ENCODE measurements around the gene CCDC102A. TPM values are rescaled to one million over a fixed set of nuclear protein-coding genes. Genes with fewer than 3 reads are reported as not detected.

Gene CCDC102A
- total RNA-seq, 1 donor from 2014 or later: 11.3 TPM

DNA sequence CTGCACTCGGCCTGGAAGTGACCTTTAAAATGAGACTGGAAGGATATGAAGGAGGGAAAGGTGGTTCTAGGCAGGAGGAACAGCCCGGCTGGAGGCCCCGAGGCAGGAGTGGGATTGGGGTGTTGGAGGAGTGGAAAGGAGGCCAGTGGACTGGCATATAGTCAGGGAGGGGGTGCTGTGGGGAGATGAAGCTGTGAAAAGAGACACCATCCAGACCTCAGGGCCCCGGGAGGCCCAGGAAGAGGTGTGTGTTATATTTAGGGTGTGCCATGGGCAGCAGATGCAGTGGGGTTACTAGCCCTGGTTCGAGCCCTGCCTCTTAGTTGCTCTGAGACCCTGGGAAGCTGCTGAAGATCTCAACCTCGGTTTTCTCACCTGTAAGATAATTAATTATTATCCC, 31.2 kb downstream of the CCDC102A start:
- DNase-seq: no peak
- TF ChIP-seq, protein P1, sequence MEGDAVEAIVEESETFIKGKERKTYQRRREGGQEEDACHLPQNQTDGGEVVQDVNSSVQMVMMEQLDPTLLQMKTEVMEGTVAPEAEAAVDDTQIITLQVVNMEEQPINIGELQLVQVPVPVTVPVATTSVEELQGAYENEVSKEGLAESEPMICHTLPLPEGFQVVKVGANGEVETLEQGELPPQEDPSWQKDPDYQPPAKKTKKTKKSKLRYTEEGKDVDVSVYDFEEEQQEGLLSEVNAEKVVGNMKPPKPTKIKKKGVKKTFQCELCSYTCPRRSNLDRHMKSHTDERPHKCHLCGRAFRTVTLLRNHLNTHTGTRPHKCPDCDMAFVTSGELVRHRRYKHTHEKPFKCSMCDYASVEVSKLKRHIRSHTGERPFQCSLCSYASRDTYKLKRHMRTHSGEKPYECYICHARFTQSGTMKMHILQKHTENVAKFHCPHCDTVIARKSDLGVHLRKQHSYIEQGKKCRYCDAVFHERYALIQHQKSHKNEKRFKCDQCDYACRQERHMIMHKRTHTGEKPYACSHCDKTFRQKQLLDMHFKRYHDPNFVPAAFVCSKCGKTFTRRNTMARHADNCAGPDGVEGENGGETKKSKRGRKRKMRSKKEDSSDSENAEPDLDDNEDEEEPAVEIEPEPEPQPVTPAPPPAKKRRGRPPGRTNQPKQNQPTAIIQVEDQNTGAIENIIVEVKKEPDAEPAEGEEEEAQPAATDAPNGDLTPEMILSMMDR (IDR thresholded peaks at IDR 0.05; ENCODE audit: borderline replicate concordance): no peak

DNA sequence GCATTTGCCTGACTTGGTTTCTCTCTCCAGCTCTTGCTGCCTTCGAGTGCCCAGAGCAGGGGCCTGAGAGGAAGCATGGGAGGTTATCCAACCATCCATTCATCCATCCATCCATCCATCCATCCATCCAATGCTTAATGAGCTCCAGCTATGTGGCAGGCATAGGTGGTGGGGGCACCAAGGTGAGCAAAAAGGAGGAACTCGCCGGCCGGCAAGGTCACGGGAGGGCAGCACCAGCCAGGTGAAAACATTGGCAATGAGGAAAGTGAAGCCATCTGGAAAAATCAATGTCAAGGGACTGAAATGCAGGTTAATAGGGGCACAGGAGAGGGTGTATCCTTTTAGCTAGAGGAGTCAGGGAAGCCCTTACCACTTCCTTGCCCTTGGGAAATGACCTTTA, 31.9 kb downstream of the CCDC102A start:
- Histone ChIP-seq H3K27ac (replicated peaks) (no peak overlapping the region), H3K9me3 (replicated peaks) (no peaks in the 10 kb centered on the region), H3K4me1 (no peaks in the 10 kb centered on the region), H3K36me3 (no peaks in the 10 kb centered on the region), H3K4me3 (no peak overlapping the region), H3K27me3 (ENCODE audit: low read depth) (no peaks in the 10 kb centered on the region)
- TF ChIP-seq, protein P1 (IDR thresholded peaks at IDR 0.05; ENCODE audit: borderline replicate concordance): no peak
- DNase-seq: no peak
- intact Hi-C loops (cut with micrococcal nuclease): no loop called here

More for the DNA sequence above, 31.2 kb downstream of the CCDC102A start:
- H3K4me1 ChIP-seq: no peaks in the 10 kb centered on the region
- H3K36me3 ChIP-seq: no peaks in the 10 kb centered on the region
- no peaks in the 10 kb centered on the region for H3K9me3 ChIP-seq (replicated peaks)
- intact Hi-C loops (cut with micrococcal nuclease): no loop called here
- H3K27ac ChIP-seq (replicated peaks): no peak overlapping the region
- no peaks in the 10 kb centered on the region for H3K27me3 ChIP-seq (ENCODE audit: low read depth)
- H3K4me3 ChIP-seq: no peak overlapping the region

DNA sequence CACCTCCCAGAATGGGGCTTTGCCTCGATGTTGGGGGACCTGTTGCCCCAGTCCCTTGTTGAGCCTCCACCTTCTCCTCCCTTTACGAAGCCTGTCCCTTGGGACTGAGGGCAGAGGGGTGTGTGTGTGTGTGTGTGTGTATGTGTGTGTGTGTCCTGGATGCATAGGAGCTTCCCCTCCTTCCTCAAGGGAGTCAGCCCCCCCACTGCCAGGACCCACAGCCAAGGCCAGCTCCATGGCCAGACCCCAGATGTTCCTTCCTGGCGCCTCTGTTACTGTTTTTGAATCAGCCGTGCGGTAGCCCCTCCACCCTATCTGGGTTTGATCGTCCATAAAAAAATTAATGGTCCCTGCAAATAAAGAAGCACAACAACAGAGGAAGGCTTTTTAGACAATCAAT, 32.4 kb downstream of the CCDC102A start:
- H3K27me3 ChIP-seq (ENCODE audit: low read depth): no peaks in the 10 kb centered on the region
- no peaks in the 10 kb centered on the region for H3K36me3 ChIP-seq
- no peak overlapping the region for H3K27ac ChIP-seq (replicated peaks)
- no peaks in the 10 kb centered on the region for H3K4me1 ChIP-seq
- no peak for DNase-seq
- intact Hi-C loops (cut with micrococcal nuclease): no loop called here
- no peaks in the 10 kb centered on the region for H3K9me3 ChIP-seq (replicated peaks)
- H3K4me3 ChIP-seq: no peak overlapping the region
- TF ChIP-seq, protein P1 (IDR thresholded peaks at IDR 0.05; ENCODE audit: borderline replicate concordance): no peak

DNA sequence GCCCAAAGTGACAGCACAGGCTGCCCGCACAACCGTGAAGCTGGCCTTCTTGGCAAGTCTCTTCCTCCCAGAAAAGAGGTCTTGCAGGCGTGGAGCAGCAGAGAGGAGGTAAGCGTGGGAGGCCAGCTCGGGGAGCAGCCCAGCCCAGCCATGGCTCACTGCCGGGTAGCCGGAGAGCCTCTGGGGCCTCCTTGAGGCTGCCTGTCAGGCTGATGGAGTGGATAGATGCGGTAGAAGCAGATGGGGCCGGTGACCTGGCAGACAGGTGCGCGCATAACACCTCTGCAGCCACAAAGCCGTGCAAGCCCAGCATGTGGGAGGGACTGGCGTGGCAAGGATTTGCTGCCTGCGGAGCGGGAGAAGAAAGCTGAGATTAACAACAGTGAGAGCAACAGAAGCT, 33.0 kb downstream of the CCDC102A start:
- Histone ChIP-seq H3K4me1 (no peaks in the 10 kb centered on the region), H3K36me3 (no peaks in the 10 kb centered on the region), H3K9me3 (replicated peaks) (no peaks in the 10 kb centered on the region), H3K4me3 (no peak overlapping the region), H3K27me3 (ENCODE audit: low read depth) (no peaks in the 10 kb centered on the region), H3K27ac (replicated peaks) (no peak overlapping the region)
- TF ChIP-seq, protein P1 (IDR thresholded peaks at IDR 0.05; ENCODE audit: borderline replicate concordance): no peak
- DNase-seq: no peak
- intact Hi-C loops (cut with micrococcal nuclease): no loop called here

DNA sequence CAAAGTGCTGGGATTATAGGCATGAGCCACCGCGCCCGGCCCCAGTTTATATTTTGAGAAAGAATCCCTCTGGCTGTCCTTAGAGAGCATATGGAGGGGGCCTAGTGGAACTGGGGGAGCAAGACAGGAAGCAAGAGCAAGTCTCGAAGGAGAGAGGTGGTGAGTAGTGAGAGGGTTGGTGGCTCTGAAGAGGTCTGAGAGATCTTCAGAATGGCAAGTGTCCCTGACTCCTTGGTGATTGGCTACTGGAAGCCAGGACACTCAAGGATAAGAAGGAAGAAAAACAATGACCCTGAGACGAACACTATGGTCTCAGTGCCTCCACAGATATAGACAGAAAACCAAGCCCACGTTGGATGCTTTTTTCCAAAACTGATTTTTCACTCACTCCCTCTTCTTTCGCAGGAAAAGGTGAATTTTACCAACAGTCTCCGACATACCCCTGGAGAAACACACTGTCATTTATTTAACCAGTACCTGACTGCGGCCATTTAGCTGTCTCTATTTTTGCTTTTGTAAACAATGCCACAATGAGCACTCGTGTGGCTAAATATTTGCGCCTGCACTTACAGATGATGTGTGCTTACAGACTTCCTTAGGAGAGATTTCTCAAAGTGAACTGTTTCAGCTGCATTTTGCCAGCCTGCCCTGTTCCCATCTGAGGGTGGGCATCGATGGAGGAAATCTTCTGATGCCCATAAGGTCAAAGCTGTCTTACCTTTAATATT, 34.2 kb downstream of the CCDC102A start:
- DNase-seq: no peak
- H3K9me3 ChIP-seq (replicated peaks): no peaks in the 10 kb centered on the region

More for the DNA sequence above, 34.2 kb downstream of the CCDC102A start:
- intact Hi-C loops (cut with micrococcal nuclease): no loop called here
- no peak overlapping the region for H3K4me3 ChIP-seq
- H3K27me3 ChIP-seq (ENCODE audit: low read depth): no peaks in the 10 kb centered on the region
- H3K27ac ChIP-seq (replicated peaks): no peak overlapping the region
- H3K4me1 ChIP-seq: no peaks in the 10 kb centered on the region
- TF ChIP-seq, protein P1 (IDR thresholded peaks at IDR 0.05; ENCODE audit: borderline replicate concordance): no peak
- no peaks in the 10 kb centered on the region for H3K36me3 ChIP-seq
